ENCODE data around the gene PRR20C. TPM values are rescaled to one million over a fixed set of nuclear protein-coding genes. Genes with fewer than 3 reads are reported as not detected.

The PRR20C gene
- total and polyA plus RNA-seq, 2 of the 4 experiments (the other 2 are of a cell fraction), result not detected

GRCh38 chr13:57191667-57192066 lies 37.8 kb downstream of the PRR20C start:
- no peak overlapping the region for H4K8ac ChIP-seq (ENCODE audit: low read depth in 2 of 2, low read length in 2 of 2)
- CTCF ChIA-PET, result no interaction called here

More at GRCh38 chr13:57191667-57192066, 37.8 kb downstream of the PRR20C start:
- no peak overlapping the region for H3K14ac ChIP-seq (replicated peaks; ENCODE audit: low read depth, low read length)
- H2AK5ac ChIP-seq (ENCODE audit: low read depth, low read length), result no peak overlapping the region
- H3K36me3 ChIP-seq (ENCODE audit: control insufficient read depth, insufficient read depth, low read length), result no peaks in the 10 kb centered on the region
- H3K27ac ChIP-seq (ENCODE audit: insufficient read depth, low read length), result no peak overlapping the region
- no peak overlapping the region for H3K9ac ChIP-seq (ENCODE audit: low read depth, low read length)
- no peak overlapping the region for H2AK9ac ChIP-seq (replicated peaks; ENCODE audit: low read depth, low read length, poor library complexity)
- no peak overlapping the region for H2BK20ac ChIP-seq (ENCODE audit: low read depth, low read length)
- ATAC-seq (ENCODE audit: low read depth) (no peak), DNase-seq (no peak)
- POLR2A ChIA-PET (ENCODE audit: unreplicated experiment), result no interaction called here
- no peaks in the 10 kb centered on the region for H3K4me1 ChIP-seq (ENCODE audit: control insufficient read depth, insufficient read depth, low read length)
- no peak overlapping the region for H4K5ac ChIP-seq (ENCODE audit: low read depth, low read length)
- no peaks in the 10 kb centered on the region for H4K20me1 ChIP-seq (ENCODE audit: insufficient read depth, low read length)
- TF ChIP-seq MAFK (IDR thresholded peaks at IDR 0.05; ENCODE audit: low read depth, low read length) (no peak), RFX5 (IDR thresholded peaks at IDR 0.05; ENCODE audit: low read depth, low read length) (no peak), CTCF (conservative IDR thresholded peaks at IDR 0.05; ENCODE audit: low read depth, low read length) (no peak), POLR2A (IDR thresholded peaks at IDR 0.05; ENCODE audit: low read depth, low read length) (no peak), SMC3 (IDR thresholded peaks at IDR 0.05; ENCODE audit: low read depth, low read length) (no peak), NFE2L2 (IDR thresholded peaks at IDR 0.05; ENCODE audit: low read depth, low read length) (no peak), MXI1 (IDR thresholded peaks at IDR 0.05; ENCODE audit: borderline replicate concordance, low read depth, low read length) (no peak), FOS (IDR thresholded peaks at IDR 0.05; ENCODE audit: low read depth, low read length) (no peak), ELK1 (IDR thresholded peaks at IDR 0.05; ENCODE audit: borderline replicate concordance, low read depth, low read length) (no peak), MAZ (IDR thresholded peaks at IDR 0.05; ENCODE audit: borderline replicate concordance, low read depth, low read length) (no peak), CHD1 (IDR thresholded peaks at IDR 0.05; ENCODE audit: low read depth, low read length) (no peak), CEBPB (IDR thresholded peaks at IDR 0.05; ENCODE audit: low read depth, low read length) (no peak), USF2 (IDR thresholded peaks at IDR 0.05; ENCODE audit: low read depth, low read length) (no peak), RAD21 (IDR thresholded peaks at IDR 0.05; ENCODE audit: low read length) (no peak), BHLHE40 (IDR thresholded peaks at IDR 0.05; ENCODE audit: low read depth, low read length) (no peak), RCOR1 (IDR thresholded peaks at IDR 0.05; ENCODE audit: insufficient replicate concordance, low read length) (no peak)
- no peak overlapping the region for H2BK5ac ChIP-seq (ENCODE audit: low read depth, low read length, poor library complexity, severe bottlenecking)
- no peak overlapping the region for H2BK120ac ChIP-seq (ENCODE audit: low read depth, low read length)
- H2BK15ac ChIP-seq (ENCODE audit: low read depth, low read length), result no peak overlapping the region
- H3K56ac ChIP-seq (ENCODE audit: extremely low read depth, insufficient read depth, low read length), result no peak overlapping the region
- no peak overlapping the region for H3K4me2 ChIP-seq (ENCODE audit: low read depth, low read length)
- no CpG with 5 or more reads among the region's 1 CpG for WGBS, 2 experiments (ENCODE audit: extremely low coverage in 2 of 2, insufficient read length in 1 of 2)
- H3K79me1 ChIP-seq (ENCODE audit: low read depth in 1 of 2, low read length in 2 of 2), result no peaks in the 10 kb centered on the region
- dilution Hi-C loops (cut with HindIII; ENCODE audit: low sequenced_read_pairs, unreplicated experiment) (no loop called here), intact Hi-C loops (cut with micrococcal nuclease) (no loop called here), in situ Hi-C loops (cut with MboI; ENCODE audit: low sequenced_read_pairs) (no loop called here)
- H3K27me3 ChIP-seq (ENCODE audit: control insufficient read depth, insufficient read depth, low read length), result no peaks in the 10 kb centered on the region
- no peak overlapping the region for H3K4me3 ChIP-seq (ENCODE audit: insufficient read depth, low read depth, low read length)
- H3K18ac ChIP-seq (ENCODE audit: low read depth, low read length), result no peak overlapping the region
- no peak overlapping the region for H3K23ac ChIP-seq (ENCODE audit: low read depth, low read length)
- H4K91ac ChIP-seq (ENCODE audit: insufficient read depth, low read depth, low read length), result no peak overlapping the region
- H2AFZ ChIP-seq (replicated peaks; ENCODE audit: low read length, poor library complexity), result no peak overlapping the region
- H3K9me1 ChIP-seq (ENCODE audit: insufficient read depth, low read length), result no peaks in the 10 kb centered on the region
- no TSS peak for BruUV-seq (replicated peaks)
- H3K4ac ChIP-seq (ENCODE audit: low read depth, low read length), result no peak overlapping the region
- H3K9me3 ChIP-seq (ENCODE audit: control insufficient read depth, insufficient read depth, low read length), result no peaks in the 10 kb centered on the region
